ENCODE data around the gene ADD3.

The ADD3 gene

GRCh38 chr10:109972372-109973001 is 35.3 kb upstream of the ADD3 start:
- H3K4me3 ChIP-seq (ENCODE audit: low read depth, low read length): no peak overlapping the region
- no peak for TF ChIP-seq CTCF (IDR thresholded peaks at IDR 0.05; ENCODE audit: low read depth, low read length)

DNA sequence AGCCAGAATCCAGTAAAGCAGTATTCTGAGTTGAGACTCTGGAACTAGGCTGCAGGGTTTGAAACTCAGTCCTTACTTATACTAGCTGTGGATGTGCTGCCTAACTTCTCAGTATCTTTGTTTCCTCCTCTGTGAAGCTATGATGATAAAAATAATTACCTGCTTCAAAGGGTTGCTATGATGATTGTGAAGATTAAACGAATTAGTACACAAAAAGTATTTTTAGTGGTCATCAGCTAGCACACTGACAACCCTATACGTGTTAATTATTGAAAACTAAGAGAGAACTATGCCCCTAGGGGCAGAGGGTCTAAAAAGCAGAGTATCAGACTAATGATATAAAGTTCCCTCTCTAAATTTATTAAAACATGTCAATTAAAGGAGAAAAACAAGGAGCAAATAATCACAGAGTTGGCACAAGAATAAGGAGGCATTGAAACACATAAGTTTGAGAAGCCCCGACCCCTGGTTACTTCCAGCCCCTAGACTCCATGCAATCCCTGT is 34.4 kb upstream of the ADD3 start:
- TF ChIP-seq CTCF (IDR thresholded peaks at IDR 0.05; ENCODE audit: low read depth, low read length): no peak
- H3K4me3 ChIP-seq (ENCODE audit: low read depth, low read length): no peak overlapping the region

GRCh38 chr10:109974504-109975191 is 33.1 kb upstream of the ADD3 start:
- no peak overlapping the region for H3K4me3 ChIP-seq (ENCODE audit: low read depth, low read length)
- no peak for TF ChIP-seq CTCF (IDR thresholded peaks at IDR 0.05; ENCODE audit: low read depth, low read length)

- H3K4me3 ChIP-seq (ENCODE audit: low read depth, low read length): no peak overlapping the region
- no peak for TF ChIP-seq CTCF (IDR thresholded peaks at IDR 0.05; ENCODE audit: low read depth, low read length)
These were observed 32.3 kb upstream of the ADD3 start for GRCh38 chr10:109975244-109976190.

DNA sequence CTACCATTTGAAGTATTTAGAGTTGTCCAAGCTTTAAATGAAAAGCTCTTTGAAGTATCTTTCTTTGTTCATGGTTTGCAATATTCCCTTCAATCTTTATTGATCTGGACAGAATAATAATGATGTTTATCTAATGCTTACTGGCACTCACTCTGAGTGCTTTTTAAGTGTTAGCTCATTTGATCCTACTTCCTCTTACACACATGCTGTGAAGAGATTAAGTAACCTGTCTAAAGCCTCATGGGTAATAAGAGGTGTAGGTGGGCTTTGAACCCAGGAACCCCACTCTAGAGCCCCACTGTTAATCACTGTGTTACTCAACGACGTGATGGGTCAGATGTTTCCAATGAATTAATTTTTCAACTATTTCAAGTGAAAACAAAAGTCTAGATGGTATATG is 31.1 kb upstream of the ADD3 start:
- no peak overlapping the region for H3K4me3 ChIP-seq (ENCODE audit: low read depth, low read length)
- no peak for TF ChIP-seq CTCF (IDR thresholded peaks at IDR 0.05; ENCODE audit: low read depth, low read length)

DNA sequence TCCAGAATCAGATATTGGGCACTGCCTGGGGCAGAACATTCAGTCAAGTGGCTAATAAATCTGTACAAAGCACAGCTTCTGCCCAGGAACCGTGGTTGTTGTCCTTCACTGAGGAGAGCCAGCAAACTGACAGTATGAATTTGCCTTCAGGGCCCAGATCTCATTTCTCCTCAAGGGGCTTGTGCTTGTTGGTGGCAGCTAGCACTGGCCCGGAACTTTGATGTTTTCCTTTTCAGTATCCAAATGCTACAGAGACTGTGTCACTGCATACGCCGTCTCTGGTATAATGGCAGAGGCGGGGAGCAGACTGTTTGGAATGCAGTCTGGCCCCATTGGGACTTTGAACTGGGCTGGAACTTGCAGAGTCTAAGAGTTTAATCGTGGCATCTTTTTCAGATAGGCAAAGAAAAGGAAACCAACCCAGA is 30.4 kb upstream of the ADD3 start:
- no peak overlapping the region for H3K4me3 ChIP-seq (ENCODE audit: low read depth, low read length)

More for the DNA sequence above, 30.4 kb upstream of the ADD3 start:
- no peak for TF ChIP-seq CTCF (IDR thresholded peaks at IDR 0.05; ENCODE audit: low read depth, low read length)

All from WI38 (cell line).